Fibroblast of skin of right quadriceps (primary cell): ENCODE data around the gene KCNJ12.
"Not testable (repeated sequence)": the region's sequence is repeated elsewhere in the genome, so short reads cannot be mapped to it uniquely, and the experiment has no call there.

Experiments used
- DNase-seq: peaks from one replicate; pipeline ENCODE4 v3.0.0-alpha.2; 2013

KCNJ12 gene

DNA sequence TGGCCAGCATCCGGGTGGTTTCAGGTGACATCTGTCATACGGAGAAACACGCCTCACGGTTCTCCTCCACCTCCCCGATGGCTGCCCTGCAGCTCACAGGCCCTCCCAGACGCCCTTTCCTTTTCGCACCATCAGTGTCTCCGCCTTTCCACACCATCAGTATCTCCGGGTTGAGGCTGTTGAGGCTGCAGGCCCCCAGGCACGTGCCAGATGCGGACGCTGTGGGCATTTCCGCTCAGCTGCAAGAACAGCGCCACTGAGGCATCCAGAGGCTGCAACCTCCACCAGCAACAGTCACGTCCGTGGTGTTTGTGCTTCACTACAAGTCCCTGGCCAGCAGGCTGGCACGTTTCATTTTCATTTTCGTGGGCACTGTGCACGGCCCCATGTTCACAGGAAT is 25.7 kb upstream of the KCNJ12 start:
- not testable (repeated sequence) for DNase-seq

GRCh38 chr17:21351366-21352065 is 24.6 kb upstream of the KCNJ12 start:
- DNase-seq: no peak

DNA sequence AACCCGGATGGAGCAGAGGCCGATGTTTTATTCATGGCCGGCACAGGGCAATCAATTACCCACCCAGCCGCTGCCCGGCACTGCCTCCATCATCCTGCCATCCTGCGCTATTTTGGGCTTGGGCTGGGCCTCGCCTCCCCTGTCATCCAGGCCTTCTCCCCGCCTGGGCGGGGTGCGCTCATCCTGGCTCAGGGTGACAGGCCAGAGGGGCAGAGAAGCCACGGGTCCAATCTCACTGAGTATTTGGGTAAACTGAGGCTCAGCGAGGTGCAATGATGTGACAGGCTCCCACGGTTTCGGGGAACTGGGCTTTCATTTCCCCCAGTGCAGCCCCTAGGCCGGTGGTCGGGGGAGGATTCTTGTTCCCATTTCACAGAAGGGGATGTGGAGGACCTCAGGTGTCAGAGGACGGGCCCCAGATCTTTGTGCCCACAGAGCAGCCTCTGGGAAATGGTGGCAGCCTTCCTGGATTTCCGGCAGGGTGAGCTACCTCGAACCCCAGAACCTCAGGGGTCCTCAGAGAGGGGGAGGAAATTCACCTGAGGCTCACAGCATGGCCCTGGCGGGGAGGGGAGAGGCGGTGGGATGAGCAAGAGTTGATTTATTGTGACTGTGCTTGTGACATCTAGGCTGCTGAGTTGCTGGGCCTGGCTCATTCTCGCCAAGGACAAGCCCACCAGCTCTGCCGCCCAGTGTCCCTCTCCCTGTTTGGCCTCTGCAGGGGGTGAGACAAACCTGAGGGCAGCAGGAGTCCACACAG is 23.8 kb upstream of the KCNJ12 start:
- DNase-seq: no peak

DNA sequence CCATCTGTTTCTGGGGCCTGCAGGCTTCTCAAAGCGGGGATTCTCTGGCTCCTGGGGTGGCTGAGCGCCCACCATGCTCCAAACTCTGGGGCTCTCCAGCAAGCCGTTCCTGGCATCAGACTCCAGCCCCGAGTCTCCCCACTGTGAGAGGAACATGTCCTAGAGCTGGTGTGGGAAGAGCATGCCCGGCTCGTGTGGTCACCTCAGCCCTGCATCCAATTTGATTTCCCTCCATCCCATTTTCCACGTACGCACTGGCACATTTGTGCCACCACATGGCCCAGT is 23.2 kb upstream of the KCNJ12 start:
- DNase-seq: no peak

- DNase-seq: no peak
These were observed 22.7 kb upstream of the KCNJ12 start for GRCh38 chr17:21353326-21354010.

DNA sequence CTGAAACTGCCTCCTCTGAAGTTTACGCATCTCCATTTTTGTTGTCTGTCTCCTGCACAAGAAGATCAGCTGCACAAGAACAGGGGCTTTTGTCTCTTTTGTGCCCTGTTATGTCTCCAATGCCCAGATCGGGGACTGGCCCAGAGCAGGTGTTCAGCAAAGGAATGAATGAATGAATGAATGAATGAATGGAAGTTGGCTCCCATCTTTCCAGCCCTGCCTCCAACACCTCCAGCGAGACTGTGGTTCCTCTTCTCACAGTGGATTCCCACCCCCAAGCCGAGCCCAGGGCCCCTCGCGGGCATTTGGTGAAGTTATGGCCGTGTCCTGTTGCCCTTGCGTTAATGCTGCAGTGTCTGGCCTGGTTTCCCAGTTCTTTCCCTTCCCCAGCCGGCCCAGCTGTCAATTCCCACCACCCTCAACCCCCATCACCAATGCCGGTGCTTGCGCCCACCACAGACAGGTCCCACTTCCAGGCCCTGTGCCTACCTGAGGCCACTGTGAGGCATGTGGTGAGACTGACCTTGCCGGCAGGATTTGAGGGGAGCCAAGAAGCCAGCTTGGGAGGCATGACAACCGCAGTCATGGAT is 21.3 kb upstream of the KCNJ12 start:
- DNase-seq: no peak

DNA sequence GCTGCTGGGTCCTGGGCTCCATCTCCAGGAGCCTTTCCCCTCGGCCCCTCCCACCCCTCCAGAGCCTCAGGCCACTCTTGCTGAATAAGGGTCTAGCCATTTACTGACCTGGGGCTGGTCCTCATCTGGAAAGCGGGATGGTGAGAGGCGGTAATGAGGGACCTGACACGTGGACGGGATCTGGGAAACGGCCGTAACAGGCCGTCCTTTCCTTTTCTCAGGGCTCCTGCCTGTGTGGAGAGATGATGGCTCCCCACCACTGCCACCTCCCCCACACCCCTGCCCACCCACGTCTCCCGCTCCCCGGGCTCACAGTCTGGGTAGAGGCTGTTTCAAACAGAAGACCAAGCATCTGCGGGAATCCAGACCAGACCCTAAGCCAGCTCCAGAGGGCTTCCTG is 20.6 kb upstream of the KCNJ12 start:
- DNase-seq: no peak

DNA sequence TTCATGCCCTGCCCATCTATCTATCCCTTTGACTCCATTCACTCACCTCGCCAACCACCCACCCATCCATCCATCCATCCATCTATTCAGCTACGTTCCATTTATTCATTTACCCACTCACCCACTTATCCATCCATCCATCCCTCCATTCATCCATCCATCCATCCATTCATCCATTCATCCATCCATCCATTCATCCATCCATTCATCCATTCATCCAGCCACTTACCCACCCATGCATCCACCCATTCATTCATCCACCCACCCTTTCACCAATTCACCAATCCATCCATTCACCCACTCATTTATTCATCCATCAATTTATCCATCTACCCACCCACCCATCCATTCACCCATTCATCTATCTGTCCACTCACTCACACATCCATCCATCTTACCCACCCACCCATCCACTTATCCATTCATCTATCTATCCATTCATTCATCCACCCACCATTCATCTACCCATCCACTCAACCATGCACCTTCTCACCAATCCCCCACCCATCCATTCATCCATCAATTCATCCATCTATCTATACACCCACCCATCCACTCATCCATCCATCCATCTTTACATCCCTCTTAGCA is 19.5 kb upstream of the KCNJ12 start:
- no peak for DNase-seq

GRCh38 chr17:21357281-21357680 is 18.9 kb upstream of the KCNJ12 start:
- DNase-seq: no peak

DNA sequence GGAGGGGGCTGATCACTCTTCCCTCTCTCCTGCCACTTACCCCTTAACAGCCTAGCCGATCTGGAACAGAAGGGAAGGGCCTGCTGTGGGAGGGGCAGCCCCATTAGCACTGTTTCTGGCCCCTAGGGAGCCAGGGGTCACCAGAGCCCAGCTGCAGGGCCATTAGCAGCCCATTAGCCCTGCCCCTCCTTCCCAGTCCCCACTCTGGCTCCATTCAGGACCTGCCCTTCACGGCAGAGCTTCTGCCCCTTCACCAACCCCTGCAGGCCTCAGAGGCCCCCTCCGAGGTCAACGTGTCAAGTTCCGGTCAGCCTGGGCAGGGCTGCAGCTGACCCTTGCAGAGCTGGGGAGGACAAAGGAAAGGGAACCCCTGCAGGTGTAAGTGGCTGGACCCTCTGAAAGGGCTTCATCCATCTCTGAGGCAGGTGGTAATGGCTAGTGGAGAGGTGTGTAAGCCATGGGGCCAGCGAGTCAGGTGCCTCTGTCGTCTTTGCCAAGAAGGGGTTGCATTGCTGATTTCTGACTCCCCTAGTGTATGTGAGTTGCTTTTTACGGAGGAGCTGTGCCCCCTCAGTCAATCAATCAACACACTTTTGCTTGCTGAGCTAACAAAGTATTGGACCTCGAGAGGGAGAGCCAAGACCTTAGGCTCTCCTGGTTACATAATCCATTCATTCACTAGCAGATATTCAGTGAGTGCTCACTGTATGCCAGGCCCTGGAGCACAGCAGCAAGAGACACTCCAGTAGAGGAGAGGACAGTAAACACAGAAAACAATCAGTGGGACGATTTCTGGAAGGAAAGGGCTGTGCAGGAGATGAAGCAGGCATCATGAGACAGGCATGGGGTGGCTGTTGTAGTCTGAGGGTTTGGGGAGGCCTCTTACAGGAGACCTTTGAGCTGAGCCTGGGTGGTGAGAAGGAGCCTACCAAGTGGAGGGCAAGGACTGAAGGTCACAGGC is 18.2 kb upstream of the KCNJ12 start:
- no peak for DNase-seq

GRCh38 chr17:21358682-21359482 is 17.3 kb upstream of the KCNJ12 start:
- no peak for DNase-seq

DNA sequence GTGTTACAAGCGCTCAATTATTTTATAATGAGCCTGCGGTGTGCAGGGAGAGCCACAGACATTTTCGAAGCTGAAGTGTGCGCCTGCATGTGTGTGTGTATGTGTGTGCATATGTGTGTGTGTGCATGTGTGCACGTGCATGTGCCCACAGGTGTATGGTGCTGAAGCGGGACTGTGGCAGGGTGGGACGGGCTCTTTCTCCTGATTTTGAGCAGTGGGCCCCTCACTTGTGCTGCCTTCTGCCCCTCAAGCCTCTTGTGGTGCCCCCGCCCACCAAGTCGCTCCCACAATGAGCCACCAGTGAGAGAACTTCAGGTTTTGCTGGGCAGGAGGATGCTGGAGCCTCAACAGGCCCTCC is 16.7 kb upstream of the KCNJ12 start:
- no peak for DNase-seq

- DNase-seq: no peak
These were observed 16.1 kb upstream of the KCNJ12 start for GRCh38 chr17:21360048-21360447.

DNA sequence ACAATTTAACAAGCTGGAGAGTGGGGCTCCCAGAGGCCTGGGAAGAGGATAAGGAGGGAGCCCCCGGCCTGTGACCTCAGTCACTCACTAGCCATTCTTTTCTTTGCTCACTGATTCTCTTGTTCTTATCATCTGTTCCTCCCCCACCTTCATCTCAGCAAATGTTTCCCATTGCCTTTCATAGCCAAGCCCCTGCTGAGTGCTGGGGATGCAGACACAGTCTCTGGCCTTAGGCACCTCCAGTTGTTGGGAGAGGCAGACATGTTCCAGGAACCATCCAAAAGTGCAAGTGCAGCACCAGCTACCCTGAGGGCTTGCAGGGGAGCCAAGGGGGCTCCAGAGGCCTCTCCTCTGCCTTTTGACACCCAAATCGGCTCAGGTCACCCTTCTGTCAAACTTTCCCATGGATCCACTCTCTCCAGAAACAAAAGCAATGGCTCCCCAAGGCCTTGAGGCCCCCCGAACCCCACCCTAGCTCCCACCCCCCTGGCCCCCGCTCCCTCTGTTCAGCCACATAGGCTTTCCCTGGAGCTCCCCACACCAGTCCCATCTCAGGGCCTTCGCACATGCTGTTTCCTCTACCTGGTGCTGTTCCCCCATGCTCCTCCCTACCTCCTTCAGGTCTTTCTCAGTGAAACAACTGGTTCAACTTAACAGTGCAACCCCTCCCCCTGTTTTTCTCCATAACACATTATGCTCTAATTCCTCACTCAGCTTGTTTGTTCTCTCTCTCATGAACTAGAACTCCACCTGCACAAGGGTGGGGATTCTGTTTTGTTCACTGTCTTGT is 14.9 kb upstream of the KCNJ12 start:
- no peak for DNase-seq

DNA sequence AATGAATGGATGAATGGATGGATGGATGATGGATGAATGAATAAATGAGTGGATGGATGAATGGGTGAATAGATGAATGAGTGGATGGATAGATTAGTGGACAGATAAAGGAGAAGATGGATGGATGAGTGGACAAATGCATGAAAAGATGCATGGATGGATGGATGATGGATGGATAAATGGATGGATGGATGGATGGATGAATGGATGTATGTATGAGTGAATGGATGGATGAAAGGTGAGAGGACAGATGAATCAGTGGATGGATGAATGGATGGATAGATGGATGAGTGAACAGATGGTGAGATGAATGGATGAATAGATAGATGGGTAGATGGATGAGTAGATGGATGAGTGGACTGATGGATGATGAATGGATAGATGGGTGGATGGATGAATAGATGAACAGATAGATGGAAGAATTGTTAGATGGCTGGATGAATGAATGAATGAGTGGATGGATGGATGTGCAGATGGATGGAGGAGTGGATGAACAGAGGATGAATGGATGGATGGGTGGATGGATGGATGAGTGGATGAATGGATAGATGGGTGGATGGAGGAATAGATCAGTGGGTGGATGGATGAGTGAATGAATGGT is 13.7 kb upstream of the KCNJ12 start:
- DNase-seq: no peak

DNA sequence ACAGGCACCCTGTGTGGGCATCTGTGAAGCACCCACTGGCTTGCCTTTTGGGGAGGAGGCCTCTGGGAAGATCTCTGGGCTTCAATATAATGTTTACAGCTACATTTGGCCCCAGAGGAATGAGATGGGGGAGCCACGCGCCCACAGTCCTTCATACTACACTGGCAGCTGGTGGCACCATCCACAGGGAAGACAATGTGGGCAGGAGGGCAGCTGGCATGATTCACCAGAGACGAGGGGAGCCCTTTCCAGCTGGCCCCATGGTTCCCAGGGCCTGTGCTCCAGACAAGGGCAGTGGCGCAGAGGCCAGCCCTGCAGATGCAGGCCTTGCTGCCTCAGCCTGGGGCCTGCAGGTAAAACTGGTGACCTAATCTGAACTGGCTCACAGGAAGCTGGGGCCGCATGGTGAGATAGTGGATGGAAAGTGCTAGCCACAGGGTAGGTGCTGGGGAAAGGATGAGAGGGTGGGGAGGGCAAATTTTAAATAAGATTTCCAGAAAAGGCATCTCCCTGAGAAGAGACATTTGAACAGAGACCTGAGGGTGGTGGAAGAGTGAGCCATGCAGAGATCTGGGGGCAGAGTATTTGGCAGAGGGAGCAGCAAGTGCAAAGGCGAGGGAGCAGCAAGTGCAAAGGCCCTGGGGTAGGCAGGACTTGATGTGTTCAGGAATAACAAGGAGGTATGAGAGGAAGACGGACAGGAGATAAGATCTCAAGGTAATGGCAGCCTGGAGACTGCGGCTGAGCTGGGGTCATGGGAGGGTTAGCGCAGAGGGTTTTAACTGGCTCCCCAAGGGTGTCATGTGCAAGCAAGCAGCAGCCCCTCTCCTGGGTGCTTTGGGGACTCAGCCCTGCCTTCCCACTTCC is 12.1 kb upstream of the KCNJ12 start:
- DNase-seq: no peak

DNA sequence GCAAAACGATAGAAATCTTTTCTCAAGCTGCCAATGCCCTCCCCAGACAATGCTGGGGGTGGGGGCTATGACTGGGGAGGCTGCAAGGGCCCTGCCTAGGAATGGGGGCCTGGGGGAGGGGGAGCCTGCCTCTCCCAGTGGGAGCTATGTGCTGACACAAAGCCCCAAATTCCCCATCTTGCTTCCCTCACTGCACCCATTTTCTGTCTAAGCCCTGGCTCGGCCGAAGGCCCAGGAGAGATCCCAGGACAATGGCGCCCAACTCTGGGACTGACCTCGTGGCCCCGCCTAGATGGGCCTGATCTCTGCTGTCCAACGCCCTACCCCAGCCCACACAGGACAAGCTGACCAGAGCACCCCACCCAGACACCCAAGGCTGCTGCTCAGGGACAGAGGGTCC is 11.1 kb upstream of the KCNJ12 start:
- DNase-seq: no peak

- no peak for DNase-seq
These were observed 7.5 kb upstream of the KCNJ12 start for GRCh38 chr17:21368545-21369246.

DNA sequence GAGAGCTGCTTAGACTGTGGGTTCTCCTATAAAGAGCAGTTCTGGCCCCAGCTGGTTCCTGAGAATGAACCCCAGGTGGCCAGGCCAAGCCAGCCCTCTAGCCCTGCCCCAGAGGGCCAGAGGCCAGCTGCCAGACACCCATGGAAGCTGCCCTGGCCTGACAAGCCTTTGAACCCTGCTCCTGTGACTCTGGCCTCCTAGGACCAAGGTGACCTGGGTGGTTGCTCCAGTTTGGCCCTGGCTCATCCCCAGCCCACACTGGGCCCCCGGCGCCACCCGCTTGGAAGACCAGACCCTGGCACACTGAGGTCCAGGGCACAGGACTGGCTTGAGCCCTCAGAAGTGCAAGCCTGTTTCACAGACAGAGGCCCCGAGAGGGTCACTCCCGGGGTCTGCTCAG is 6.8 kb upstream of the KCNJ12 start:
- no peak for DNase-seq
